ENCODE measurements around the gene BTRC. TPM values are rescaled to one million over a fixed set of nuclear protein-coding genes. Genes with fewer than 3 reads are reported as not detected.

The BTRC gene
- total RNA-seq, 2 donors from 2014 or later, result 19.8 to 22.4 TPM

GRCh38 chr10:101425535-101425934 is 71.6 kb downstream of the BTRC start:
- H3K4me3 ChIP-seq, result no peak overlapping the region
- peaks cover 4% of the 10 kb centered on the region for H3K36me3 ChIP-seq
- no peak for DNase-seq (ENCODE audit: low spot score)

DNA sequence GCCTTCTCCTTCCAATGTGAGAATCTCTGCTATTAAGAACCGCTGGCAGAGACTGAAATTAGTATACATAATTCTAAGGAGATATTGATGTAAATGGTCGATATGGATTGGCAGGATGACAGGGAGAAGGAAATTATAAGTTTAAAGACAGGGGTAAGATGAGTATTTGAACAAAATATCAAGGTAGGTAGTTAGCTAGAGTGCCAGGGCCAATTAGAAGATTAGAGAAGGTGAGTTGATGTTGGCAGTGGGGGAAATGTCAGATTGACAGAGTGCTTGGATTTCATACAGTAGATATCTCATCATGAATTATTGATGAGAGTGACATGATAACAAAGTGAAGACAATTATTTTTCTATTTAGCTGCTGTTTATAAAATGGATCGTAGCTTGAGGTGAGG is 74.1 kb downstream of the BTRC start:
- Histone ChIP-seq H3K27me3 (no peaks in the 10 kb centered on the region), H3K36me3 (peaks cover 7% of the 10 kb centered on the region), H3K27ac (no peak overlapping the region), H3K4me1 (no peaks in the 10 kb centered on the region), H3K9me3 (no peaks in the 10 kb centered on the region), H3K4me3 (no peak overlapping the region)
- DNase-seq (ENCODE audit: low spot score), result no peak
- TF ChIP-seq CTCF (IDR thresholded peaks at IDR 0.05), result no peak

More at GRCh38 chr10:101425535-101425934, 71.6 kb downstream of the BTRC start:
- H3K27me3 ChIP-seq, result no peaks in the 10 kb centered on the region
- no peak overlapping the region for H3K27ac ChIP-seq
- TF ChIP-seq CTCF (IDR thresholded peaks at IDR 0.05), result no peak
- H3K9me3 ChIP-seq, result no peaks in the 10 kb centered on the region
- no peaks in the 10 kb centered on the region for H3K4me1 ChIP-seq

DNA sequence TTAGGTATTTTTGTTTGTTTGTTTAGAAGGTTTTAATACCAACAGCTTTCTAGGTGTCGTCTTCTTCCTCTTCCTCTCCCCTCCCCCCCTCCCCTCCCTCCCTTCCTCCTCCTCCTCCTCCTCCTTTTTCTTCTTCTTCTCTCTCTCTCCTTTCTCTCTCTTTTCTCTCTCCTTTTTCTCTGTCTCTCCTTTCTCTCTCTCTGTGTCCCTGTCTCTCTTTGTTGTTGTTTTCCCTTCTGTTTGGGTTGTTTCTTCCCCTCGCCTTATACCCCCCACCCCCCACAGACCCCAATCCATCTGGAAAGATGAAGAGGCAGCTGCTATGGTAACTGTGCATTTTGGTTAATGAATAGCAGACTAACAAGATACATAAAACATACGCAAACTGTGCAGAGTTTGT is 75.5 kb downstream of the BTRC start:
- no peak for TF ChIP-seq CTCF (IDR thresholded peaks at IDR 0.05)
- Histone ChIP-seq H3K27ac (no peak overlapping the region), H3K9me3 (no peaks in the 10 kb centered on the region), H3K36me3 (peaks cover 7% of the 10 kb centered on the region), H3K4me1 (no peaks in the 10 kb centered on the region), H3K27me3 (no peaks in the 10 kb centered on the region), H3K4me3 (no peak overlapping the region)
- DNase-seq (ENCODE audit: low spot score), result no peak

DNA sequence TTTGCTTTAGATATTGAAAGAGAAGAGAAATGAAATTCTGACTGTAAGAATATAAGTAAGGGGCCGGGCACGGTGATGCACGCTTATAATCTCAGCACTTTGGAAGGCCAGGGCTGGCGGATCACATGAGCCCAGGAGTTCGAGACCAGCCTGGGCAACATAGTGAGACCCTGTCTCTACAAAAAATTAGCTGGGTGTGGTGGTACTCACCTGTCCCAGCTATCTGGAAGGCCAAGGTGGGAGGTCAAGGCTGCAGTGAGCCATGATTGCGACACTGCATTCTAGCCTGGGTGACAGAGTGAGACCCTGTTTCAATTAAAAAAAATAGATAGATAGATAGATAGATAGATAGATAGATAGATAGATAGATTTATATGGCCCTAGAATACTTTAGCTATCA is 82.3 kb downstream of the BTRC start:
- no peak for DNase-seq (ENCODE audit: low spot score)
- Histone ChIP-seq H3K4me1 (no peaks in the 10 kb centered on the region), H3K4me3 (no peak overlapping the region), H3K9me3 (no peaks in the 10 kb centered on the region), H3K27ac (no peak overlapping the region), H3K36me3 (no peaks in the 10 kb centered on the region), H3K27me3 (no peaks in the 10 kb centered on the region)
- no peak for TF ChIP-seq CTCF (IDR thresholded peaks at IDR 0.05)

GRCh38 chr10:101438881-101439391 is 85.0 kb downstream of the BTRC start:
- Histone ChIP-seq H3K4me1 (no peaks in the 10 kb centered on the region), H3K27ac (no peak overlapping the region), H3K27me3 (no peaks in the 10 kb centered on the region), H3K9me3 (no peaks in the 10 kb centered on the region), H3K36me3 (no peaks in the 10 kb centered on the region), H3K4me3 (no peak overlapping the region)
- no peak for DNase-seq (ENCODE audit: low spot score)
- no peak for TF ChIP-seq CTCF (IDR thresholded peaks at IDR 0.05)
